RCC 7860 (cell line): ENCODE results near the gene SPPL2C.
"Not testable (repeated sequence)": the region's sequence is repeated elsewhere in the genome, so short reads cannot be mapped to it uniquely, and the experiment has no call there.

Experiments
- DNase-seq: peaks from one replicate; pipeline ENCODE4 v3.0.0-alpha.2; 2015; ENCODE audit warnings: low spot score
- FAIRE-seq: peaks from 2 replicates; lab custom pipeline; 2012; peaks lifted over from hg19 to GRCh38; lab: Jason Lieb, UNC

Gene SPPL2C

GRCh38 chr17:45848405-45848804 is 3.7 kb downstream of the SPPL2C start:
- FAIRE-seq (no peak), DNase-seq (no peak)

GRCh38 chr17:45848868-45849535 is 4.3 kb downstream of the SPPL2C start:
- DNase-seq (no peak), FAIRE-seq (no peak)

GRCh38 chr17:45849536-45849990 is 4.9 kb downstream of the SPPL2C start:
- FAIRE-seq, result no peak
- DNase-seq, result no peak

- no peak for FAIRE-seq
- DNase-seq, result no peak
These were observed 5.3 kb downstream of the SPPL2C start for GRCh38 chr17:45850011-45850410.

GRCh38 chr17:45850468-45850867 is 5.8 kb downstream of the SPPL2C start:
- FAIRE-seq (no peak), DNase-seq (no peak)

- DNase-seq (no peak), FAIRE-seq (no peak)
These were observed 6.3 kb downstream of the SPPL2C start for GRCh38 chr17:45851022-45851421.

GRCh38 chr17:45851464-45851863 is 6.8 kb downstream of the SPPL2C start:
- DNase-seq (no peak), FAIRE-seq (no peak)

- FAIRE-seq (no peak), DNase-seq (no peak)
These were observed 7.2 kb downstream of the SPPL2C start for GRCh38 chr17:45851873-45852272.

- FAIRE-seq, result no peak
- peak; percentile 26 for DNase-seq
These were observed 8.0 kb downstream of the SPPL2C start for GRCh38 chr17:45852535-45853297.

GRCh38 chr17:45854209-45854608 is 9.5 kb downstream of the SPPL2C start:
- DNase-seq (no peak), FAIRE-seq (no peak)

GRCh38 chr17:45855691-45856336 is 11.1 kb downstream of the SPPL2C start:
- FAIRE-seq (no peak), DNase-seq (no peak)

GRCh38 chr17:45857977-45858708 is 13.5 kb downstream of the SPPL2C start:
- FAIRE-seq (no peak), DNase-seq (no peak)

- no peak for DNase-seq
- no peak for FAIRE-seq
These were observed 16.5 kb downstream of the SPPL2C start for GRCh38 chr17:45861165-45861564.

- DNase-seq, FAIRE-seq: not testable (repeated sequence)
These were observed 17.4 kb downstream of the SPPL2C start for GRCh38 chr17:45862127-45862526.

GRCh38 chr17:45863857-45864654 is 19.4 kb downstream of the SPPL2C start:
- DNase-seq (no peak), FAIRE-seq (no peak)

- no peak for DNase-seq
- FAIRE-seq, result no peak
These were observed 22.5 kb downstream of the SPPL2C start for GRCh38 chr17:45867171-45867570.

- no peak for FAIRE-seq
These were observed 23.0 kb downstream of the SPPL2C start for GRCh38 chr17:45867702-45868101.

GRCh38 chr17:45868276-45868675 is 23.6 kb downstream of the SPPL2C start:
- DNase-seq (no peak), FAIRE-seq (no peak)

More at GRCh38 chr17:45867702-45868101, 23.0 kb downstream of the SPPL2C start:
- DNase-seq, result no peak

- no peak for DNase-seq
- FAIRE-seq, result no peak
These were observed 25.1 kb downstream of the SPPL2C start for GRCh38 chr17:45869676-45870341.
